Measurements from ENCODE around the gene NEK7.
"Not testable (repeated sequence)": the region's sequence is repeated elsewhere in the genome, so short reads cannot be mapped to it uniquely, and the experiment has no call there.

NEK7 gene

GRCh38 chr1:198300451-198300850, 143.7 kb downstream of the NEK7 start:
- DNase-seq: no peak

- no peak for DNase-seq
Measured at GRCh38 chr1:198304431-198304830, 147.6 kb downstream of the NEK7 start.

GRCh38 chr1:198314817-198315216, 158.0 kb downstream of the NEK7 start:
- DNase-seq: not testable (repeated sequence)

- DNase-seq: not testable (repeated sequence)
Measured at GRCh38 chr1:198315331-198315730, 158.5 kb downstream of the NEK7 start.

GRCh38 chr1:198316546-198317100, 159.8 kb downstream of the NEK7 start:
- no peak for DNase-seq

- DNase-seq: no peak
Measured at GRCh38 chr1:198318085-198318484, 161.3 kb downstream of the NEK7 start.

- DNase-seq: no peak
Measured at GRCh38 chr1:198320759-198321158, 164.0 kb downstream of the NEK7 start.

GRCh38 chr1:198326232-198326631, 169.4 kb downstream of the NEK7 start:
- no peak for DNase-seq

GRCh38 chr1:198326915-198327314, 170.1 kb downstream of the NEK7 start:
- DNase-seq: no peak

- no peak for DNase-seq
Measured at GRCh38 chr1:198328458-198329032, 171.7 kb downstream of the NEK7 start.

GRCh38 chr1:198330982-198331615, 174.3 kb downstream of the NEK7 start:
- DNase-seq: no peak

- no peak for DNase-seq
Measured at GRCh38 chr1:198333744-198334143, 176.9 kb downstream of the NEK7 start.

GRCh38 chr1:198335663-198336062, 178.9 kb downstream of the NEK7 start:
- DNase-seq: no peak

GRCh38 chr1:198337886-198338285, 181.1 kb downstream of the NEK7 start:
- DNase-seq: no peak

- no peak for DNase-seq
Measured at GRCh38 chr1:198340139-198340538, 183.3 kb downstream of the NEK7 start.

GRCh38 chr1:198346178-198346577, 189.4 kb downstream of the NEK7 start:
- DNase-seq: no peak

- no peak for DNase-seq
Measured at GRCh38 chr1:198350456-198350855, 193.7 kb downstream of the NEK7 start.

GRCh38 chr1:198352975-198353695, 196.3 kb downstream of the NEK7 start:
- DNase-seq: no peak

- no peak for DNase-seq
Measured at GRCh38 chr1:198357937-198358336, 201.1 kb downstream of the NEK7 start.

- no peak for DNase-seq
Measured at GRCh38 chr1:198359024-198359653, 202.3 kb downstream of the NEK7 start.

GRCh38 chr1:198360208-198360729, 203.5 kb downstream of the NEK7 start:
- no peak for DNase-seq

GRCh38 chr1:198361237-198361767, 204.5 kb downstream of the NEK7 start:
- no peak for DNase-seq

- DNase-seq: no peak
Measured at GRCh38 chr1:198363625-198364151, 206.9 kb downstream of the NEK7 start.
